Measurements from ENCODE around the gene RPL41. TPM values are rescaled to one million over a fixed set of nuclear protein-coding genes. Genes with fewer than 3 reads are reported as not detected.

RPL41 gene
- total RNA-seq, 1 experiment from 2014 or later = 4,637 TPM

DNA sequence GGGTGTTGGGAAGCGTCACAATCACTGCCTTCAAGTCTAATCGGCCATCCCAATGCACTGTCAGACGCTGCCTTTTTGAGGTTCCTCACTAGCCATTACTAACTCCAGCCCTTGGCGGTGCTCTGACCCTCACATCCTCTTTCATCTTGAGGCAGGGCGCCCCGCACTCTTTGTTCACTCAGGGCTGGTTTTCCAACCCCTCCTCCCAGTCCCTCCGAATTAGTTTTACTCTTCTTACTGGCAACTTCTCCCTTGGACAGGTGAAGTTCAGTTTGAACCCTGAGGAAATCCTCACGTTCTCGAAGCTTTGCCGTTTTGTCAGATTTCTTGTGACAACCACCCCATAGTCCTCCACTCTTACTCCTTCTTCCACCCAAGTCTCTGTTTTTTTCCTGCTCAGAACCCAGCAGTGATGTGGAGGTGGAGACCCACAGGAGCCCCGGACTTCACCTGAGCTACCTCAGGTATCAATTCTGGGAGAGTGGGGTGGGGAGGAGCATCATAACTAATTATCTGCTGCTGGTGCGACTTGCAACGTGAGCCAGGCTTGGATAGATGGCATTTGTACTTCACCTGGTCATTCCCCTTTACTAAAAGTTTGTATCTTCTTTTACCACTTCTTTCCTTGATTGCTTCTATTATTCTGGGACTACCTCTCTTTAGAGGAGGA lies 2.4 kb downstream of the RPL41 start:
- H3K4me2 ChIP-seq (ENCODE audit: insufficient read depth, insufficient read length, low read length) = peak overlapping the region; percentile 70
- no peak for DNase-seq
- peak overlapping the region; percentile 74 to 99 (median 94) for H3K27ac Mint-ChIP-seq
- H3K23ac ChIP-seq (ENCODE audit: insufficient read length, low read depth, low read length) = no peak overlapping the region
- H2BK15ac ChIP-seq (ENCODE audit: low read depth, low read length) = no peak overlapping the region
- peaks cover 3% of the 10 kb centered on the region; the same call in 1 of the 2 replicates for H3K79me2 ChIP-seq (ENCODE audit: insufficient read depth, low read length)
- H3K18ac ChIP-seq (ENCODE audit: insufficient read length, low read depth, low read length) = no peak overlapping the region
- no peak overlapping the region for H4K5ac ChIP-seq (ENCODE audit: insufficient read length, low read depth, low read length)
- H4K8ac ChIP-seq (replicated peaks; ENCODE audit: insufficient read length, low read depth, low read length) = no peak overlapping the region
- no peak overlapping the region for H2BK20ac ChIP-seq (ENCODE audit: low read depth, low read length, poor library complexity, severe bottlenecking)
- no peak overlapping the region for H2AK5ac ChIP-seq (ENCODE audit: insufficient read length, low read length)
- peaks cover 25 to 27% of the 10 kb centered on the region in 2 experiments for H3K4me1 Mint-ChIP-seq
- H2BK120ac ChIP-seq (ENCODE audit: low read depth, low read length, poor library complexity, severe bottlenecking) = no peak overlapping the region
- H2BK5ac ChIP-seq (ENCODE audit: insufficient read length, low read length) = no peak overlapping the region
- no peaks in the 10 kb centered on the region for H3K9me3 ChIP-seq (ENCODE audit: control insufficient read depth, low read depth, low read length)
- no peaks in the 10 kb centered on the region; the same call in 1 of the 2 replicates for H3K4me1 ChIP-seq (ENCODE audit: insufficient read depth, low read length)
- H3K56ac ChIP-seq (ENCODE audit: insufficient read length, low read depth, low read length) = no peak overlapping the region
- H3K27me3 Mint-ChIP-seq (ENCODE audit: low read depth) = peaks cover 2% of the 10 kb centered on the region; the same call in 1 of the 2 replicates
- TF ChIP-seq, protein P1, sequence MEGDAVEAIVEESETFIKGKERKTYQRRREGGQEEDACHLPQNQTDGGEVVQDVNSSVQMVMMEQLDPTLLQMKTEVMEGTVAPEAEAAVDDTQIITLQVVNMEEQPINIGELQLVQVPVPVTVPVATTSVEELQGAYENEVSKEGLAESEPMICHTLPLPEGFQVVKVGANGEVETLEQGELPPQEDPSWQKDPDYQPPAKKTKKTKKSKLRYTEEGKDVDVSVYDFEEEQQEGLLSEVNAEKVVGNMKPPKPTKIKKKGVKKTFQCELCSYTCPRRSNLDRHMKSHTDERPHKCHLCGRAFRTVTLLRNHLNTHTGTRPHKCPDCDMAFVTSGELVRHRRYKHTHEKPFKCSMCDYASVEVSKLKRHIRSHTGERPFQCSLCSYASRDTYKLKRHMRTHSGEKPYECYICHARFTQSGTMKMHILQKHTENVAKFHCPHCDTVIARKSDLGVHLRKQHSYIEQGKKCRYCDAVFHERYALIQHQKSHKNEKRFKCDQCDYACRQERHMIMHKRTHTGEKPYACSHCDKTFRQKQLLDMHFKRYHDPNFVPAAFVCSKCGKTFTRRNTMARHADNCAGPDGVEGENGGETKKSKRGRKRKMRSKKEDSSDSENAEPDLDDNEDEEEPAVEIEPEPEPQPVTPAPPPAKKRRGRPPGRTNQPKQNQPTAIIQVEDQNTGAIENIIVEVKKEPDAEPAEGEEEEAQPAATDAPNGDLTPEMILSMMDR (conservative IDR thresholded peaks at IDR 0.05) = no peak
- no peak overlapping the region for H2AFZ ChIP-seq (ENCODE audit: low read length)
- peak overlapping the region; percentile 61 for H3K9ac ChIP-seq (ENCODE audit: extremely low read depth, insufficient read length, low read length)
- H3K4ac ChIP-seq (ENCODE audit: low read depth, low read length) = no peak overlapping the region
- H3K27me3 ChIP-seq (ENCODE audit: insufficient read depth, low read length) = no peaks in the 10 kb centered on the region
- no peak overlapping the region for H2BK12ac ChIP-seq (ENCODE audit: insufficient read length, low read depth, low read length)
- no peaks in the 10 kb centered on the region for H4K20me1 ChIP-seq (ENCODE audit: control insufficient read depth, insufficient read depth, insufficient read length)
- H4K91ac ChIP-seq (ENCODE audit: insufficient read length, low read depth, low read length) = no peak overlapping the region
- H3K79me1 ChIP-seq (ENCODE audit: insufficient read depth, low read depth, low read length, poor library complexity, severe bottlenecking) = no peaks in the 10 kb centered on the region
- no peak overlapping the region for H3T11ph ChIP-seq (ENCODE audit: low read length)
- peak overlapping the region; percentile 97 to 98 for H3K4me3 Mint-ChIP-seq
- H3K9me3 Mint-ChIP-seq = peaks cover 3 to 7% of the 10 kb centered on the region in 2 experiments; a peak in 2 of 5 replicates
- no CpG with 5 or more reads among the region's 13 CpGs for WGBS (ENCODE audit: extremely low coverage, insufficient read length, low lambda C conversion rate)
- peaks cover 29 to 49% (median 39%) of the 10 kb centered on the region in 3 experiments for H3K36me3 Mint-ChIP-seq (ENCODE audit: insufficient read depth in 1 of 3, low read depth in 3 of 3)
- H3K23me2 ChIP-seq (ENCODE audit: insufficient read length, low read depth, low read length, poor library complexity, severe bottlenecking) = peaks cover 8% of the 10 kb centered on the region
- H3K14ac ChIP-seq (ENCODE audit: insufficient read depth, low read length) = no peak overlapping the region
- no peak overlapping the region for H3K27ac ChIP-seq (ENCODE audit: insufficient read length, low read depth, low read length)
